ENCODE measurements around the gene LYZL6.
"Not testable (repeated sequence)": the region's sequence is repeated elsewhere in the genome, so short reads cannot be mapped to it uniquely, and the experiment has no call there.

Gene LYZL6

GRCh38 chr17:35906191-35906925 is 37.2 kb downstream of the LYZL6 start:
- DNase-seq: no peak

- no peak for DNase-seq
Measured at GRCh38 chr17:35903451-35903850, 40.1 kb downstream of the LYZL6 start.

DNA sequence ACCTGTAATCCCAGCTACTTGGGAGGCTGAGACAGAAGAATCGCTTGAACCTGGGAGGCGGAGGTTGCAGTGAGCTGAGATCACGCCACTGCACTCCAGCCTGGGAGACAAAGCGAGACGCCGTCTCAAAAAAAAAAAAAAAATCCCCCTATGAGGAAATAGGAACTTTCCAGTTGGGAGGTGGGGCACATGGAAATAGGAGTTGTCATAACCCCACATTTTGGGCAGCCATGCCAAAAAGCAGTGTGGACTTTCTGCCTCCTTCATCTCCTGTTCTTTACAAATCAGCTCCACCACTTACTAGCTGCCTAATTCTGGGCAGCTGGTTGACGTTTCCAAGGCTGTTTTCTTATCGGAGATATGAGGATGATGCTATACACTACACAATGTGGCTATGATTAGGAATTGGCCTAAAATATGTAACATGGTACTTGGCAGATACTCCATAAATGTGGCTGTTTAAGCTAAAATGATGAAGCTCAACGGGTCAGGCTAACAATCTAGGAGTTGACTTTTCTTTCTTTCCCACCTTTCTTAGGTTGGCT is 41.8 kb downstream of the LYZL6 start:
- DNase-seq: no peak

DNA sequence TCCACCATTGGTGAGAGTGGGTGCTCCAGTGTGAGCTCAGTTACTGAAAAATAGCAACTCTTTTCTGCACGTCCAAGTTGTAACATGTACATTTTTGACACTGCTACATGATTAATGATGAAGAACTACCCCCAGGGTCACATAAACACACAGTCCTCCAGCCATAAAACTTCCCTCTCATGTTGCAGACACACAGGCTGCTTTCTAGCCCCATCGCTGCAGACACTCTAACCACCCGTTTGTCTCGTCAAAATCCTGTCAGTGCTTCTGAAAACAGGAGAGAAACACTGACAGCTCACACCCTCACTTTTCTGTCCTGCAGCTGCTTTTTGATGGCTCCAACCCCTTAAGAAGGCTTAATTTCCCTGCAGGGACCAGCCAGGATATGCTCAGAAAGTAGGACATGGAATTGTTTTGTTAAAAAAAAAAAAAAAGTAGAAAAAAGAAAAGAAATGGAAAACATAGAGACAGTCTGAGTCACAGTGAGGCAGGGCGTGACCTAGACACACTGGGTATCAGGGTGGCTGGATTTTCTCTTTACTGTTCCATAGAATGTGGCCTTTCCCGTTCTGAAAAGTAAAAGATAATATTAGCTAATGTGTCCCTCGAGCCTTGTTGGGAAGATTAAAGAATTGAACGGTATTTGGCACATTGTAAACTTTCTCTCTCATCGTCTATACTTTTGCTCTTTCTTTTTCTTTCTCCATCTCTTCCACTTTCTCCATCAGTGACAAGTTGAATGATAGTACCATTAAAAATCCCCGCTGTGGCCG is 42.6 kb downstream of the LYZL6 start:
- DNase-seq: no peak

DNA sequence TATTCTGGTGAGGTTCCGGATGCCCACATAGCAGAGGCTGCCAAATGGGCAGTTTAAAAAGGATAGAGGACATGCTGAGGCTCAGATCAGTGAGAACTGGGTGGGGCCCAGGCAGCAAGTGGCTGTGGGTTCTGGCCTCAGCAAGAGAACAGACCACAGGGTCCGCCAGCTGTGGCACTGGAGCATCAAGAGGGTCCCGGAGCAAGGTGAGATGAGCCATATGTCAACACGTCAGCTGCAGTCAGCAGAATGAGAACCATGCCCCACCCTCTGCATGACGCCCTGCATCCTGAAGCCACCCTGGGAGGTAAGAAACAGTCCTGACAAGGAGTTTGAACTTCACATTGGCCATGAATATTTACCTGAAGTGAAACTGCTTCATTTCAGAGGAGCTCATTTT is 43.2 kb downstream of the LYZL6 start:
- no peak for DNase-seq

- DNase-seq: peak; percentile 72
Measured at GRCh38 chr17:35898283-35899070, 45.0 kb downstream of the LYZL6 start.

DNA sequence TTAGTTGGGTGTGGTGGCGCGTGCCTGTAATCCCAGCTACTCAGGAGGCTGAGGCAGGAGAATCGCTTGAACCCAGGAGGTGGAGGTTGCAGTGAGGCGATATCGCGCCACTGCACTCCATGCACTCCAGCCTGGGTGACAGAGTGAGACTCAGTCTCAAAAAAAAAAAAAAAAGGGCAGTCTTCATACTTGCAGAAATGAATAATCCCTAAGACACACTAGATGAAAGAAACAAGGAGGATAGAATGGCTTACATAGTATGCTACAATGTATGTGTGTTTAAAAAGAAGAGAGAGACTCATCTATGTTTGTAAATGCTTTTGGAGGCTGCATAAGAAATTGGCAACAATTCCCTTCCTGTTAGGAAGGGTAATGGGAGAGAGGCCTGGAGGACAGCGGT is 45.7 kb downstream of the LYZL6 start:
- not testable (repeated sequence) for DNase-seq

DNA sequence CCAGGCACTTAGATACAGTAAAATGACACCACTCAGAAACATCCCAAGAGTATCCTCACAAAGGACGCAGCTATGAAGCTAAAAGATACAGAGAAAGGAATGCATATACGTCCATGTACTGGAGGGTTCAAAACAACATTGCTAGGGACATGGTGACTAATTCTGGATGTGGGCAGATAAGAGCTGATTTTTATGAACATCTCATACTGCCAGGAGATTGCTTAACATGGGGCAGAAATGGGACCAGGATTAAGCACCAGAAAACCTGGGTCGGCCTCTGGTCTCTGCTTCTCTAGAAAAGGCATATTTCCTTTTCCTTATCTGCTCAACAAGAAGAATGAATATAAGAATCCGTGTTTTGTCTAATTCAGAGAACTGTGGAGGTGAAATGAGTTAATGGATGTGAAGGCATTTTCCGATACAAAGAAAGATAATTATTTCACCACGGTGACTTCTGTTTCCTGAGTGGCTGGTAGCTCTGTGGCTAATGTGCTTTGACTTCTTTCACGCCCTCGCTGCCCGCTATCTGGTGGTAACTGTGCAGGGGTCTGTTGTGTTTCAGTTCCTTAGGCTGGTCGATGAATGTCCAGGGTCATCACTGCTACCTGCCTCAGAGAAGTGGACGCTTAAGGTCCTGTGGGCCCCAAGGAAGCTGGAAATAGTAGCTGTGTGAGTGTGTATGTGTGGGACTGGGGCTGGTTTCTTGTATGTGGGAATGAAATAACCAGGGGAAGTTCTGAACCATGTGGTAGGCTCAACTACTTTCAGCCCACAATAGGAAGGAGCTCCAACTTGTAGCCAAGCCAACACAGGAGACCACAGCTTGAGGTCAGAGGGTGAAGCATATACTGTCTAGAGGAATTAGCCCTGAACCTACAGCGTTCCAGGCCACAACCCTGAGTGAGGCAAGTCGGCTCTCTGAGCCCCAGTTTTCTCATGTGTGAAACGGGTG is 47.6 kb downstream of the LYZL6 start:
- DNase-seq: peak; percentile 66

- DNase-seq: no peak
Measured at GRCh38 chr17:35894206-35894605, 49.3 kb downstream of the LYZL6 start.

GRCh38 chr17:35893751-35894150 is 49.8 kb downstream of the LYZL6 start:
- DNase-seq: no peak

GRCh38 chr17:35892091-35893035 is 51.1 kb downstream of the LYZL6 start:
- DNase-seq: peak; percentile 81

- DNase-seq: no peak
Measured at GRCh38 chr17:35891269-35891668, 52.2 kb downstream of the LYZL6 start.

GRCh38 chr17:35890774-35891155 is 52.7 kb downstream of the LYZL6 start:
- peak; percentile 82 for DNase-seq

DNA sequence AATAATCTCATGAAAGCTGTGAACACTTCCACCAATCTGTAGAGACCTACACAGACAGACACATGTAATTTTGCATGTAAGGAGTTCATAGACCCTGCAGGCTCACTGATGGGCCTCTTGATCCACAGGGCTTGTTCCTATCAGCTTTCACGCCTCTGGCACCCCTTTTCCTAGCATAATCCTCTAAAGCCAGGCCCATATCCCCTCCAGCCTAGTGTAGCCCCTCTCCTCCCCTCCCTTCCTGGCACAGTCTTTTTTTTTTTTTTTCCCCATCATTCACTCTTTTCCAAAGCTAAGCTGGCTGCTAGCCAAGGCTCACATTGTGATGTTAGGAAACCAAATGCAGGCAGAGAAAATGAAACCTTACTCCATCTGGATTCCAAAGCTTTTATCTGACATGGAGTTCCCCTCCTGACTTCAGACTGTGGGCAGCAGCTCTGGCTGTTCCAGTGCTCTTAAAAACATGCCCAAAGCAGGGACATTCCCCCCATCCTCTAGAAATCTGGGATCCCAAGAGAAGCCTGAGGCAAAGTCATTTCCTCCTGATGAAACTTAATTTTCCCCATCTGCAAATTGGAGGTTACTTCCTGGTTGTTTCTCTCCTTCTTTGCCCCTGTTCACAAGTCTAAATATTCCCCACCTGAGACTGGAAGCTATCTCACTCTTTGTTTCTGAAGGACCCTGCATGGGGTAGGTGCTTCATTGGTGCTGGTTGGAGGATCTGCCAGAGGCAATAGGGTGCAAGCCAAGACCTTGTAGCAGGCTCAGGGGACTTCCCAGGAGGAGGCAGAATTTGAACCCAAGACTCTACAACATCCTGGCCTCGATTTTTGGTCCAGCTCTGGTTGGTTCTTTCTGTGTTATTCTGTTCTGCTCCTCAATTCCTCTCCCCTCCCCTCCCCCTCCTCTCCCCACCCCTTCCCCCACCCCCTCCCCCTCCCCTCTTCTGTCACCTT is 53.4 kb downstream of the LYZL6 start:
- no peak for DNase-seq

GRCh38 chr17:35889241-35889640 is 54.3 kb downstream of the LYZL6 start:
- peak; percentile 79 for DNase-seq

Data from activated CD4-positive, alpha-beta T cell treated with anti-CD3 and anti-CD28 coated beads, Interleukin-2, amount 50 U/mL, for 16 hours (primary cell).